Central memory CD8-positive, alpha-beta T cell (primary cell): ENCODE results near the gene MAP3K15.

Experiments used
- ATAC-seq: fragments of 150-1000 bp; cut with Tn5 transposase; replicated peaks from 2 replicates; pipeline ENCODE4 v1.10.0; 2022; ENCODE audit warnings: mild to moderate bottlenecking, moderate FRiP score, moderate number of reproducible peaks; ENCODE audit not compliant: poor library complexity, severe bottlenecking; ENCODE audit errors: extremely low read depth
- DNase-seq, 2 donors: peaks; one replicate each; pipeline ENCODE4 v3.0.0; 2021; ENCODE audit warnings: low spot score in 2 of 2
- H3K27ac Mint-ChIP-seq: one replicate; pipeline ENCODE4 v1.8.0; 2022; ENCODE audit warnings: low read depth, mild to moderate bottlenecking, moderate library complexity, mixed read lengths
- H3K27me3 Mint-ChIP-seq: one replicate; pipeline ENCODE4 v1.8.0; 2022; ENCODE audit warnings: mixed read lengths
- H3K36me3 Mint-ChIP-seq: one replicate; pipeline ENCODE4 v1.8.0; 2022; ENCODE audit warnings: mild to moderate bottlenecking, moderate library complexity, mixed read lengths; ENCODE audit not compliant: insufficient read depth
- H3K4me1 Mint-ChIP-seq: one replicate; pipeline ENCODE4 v1.8.0; 2022; ENCODE audit warnings: mixed read lengths
- H3K4me3 Mint-ChIP-seq: one replicate; pipeline ENCODE4 v1.8.0; 2022; ENCODE audit warnings: mild to moderate bottlenecking, moderate library complexity, mixed read lengths
- H3K9me3 Mint-ChIP-seq: one replicate; pipeline ENCODE4 v1.8.0; 2022; ENCODE audit warnings: mixed read lengths

MAP3K15 gene

DNA sequence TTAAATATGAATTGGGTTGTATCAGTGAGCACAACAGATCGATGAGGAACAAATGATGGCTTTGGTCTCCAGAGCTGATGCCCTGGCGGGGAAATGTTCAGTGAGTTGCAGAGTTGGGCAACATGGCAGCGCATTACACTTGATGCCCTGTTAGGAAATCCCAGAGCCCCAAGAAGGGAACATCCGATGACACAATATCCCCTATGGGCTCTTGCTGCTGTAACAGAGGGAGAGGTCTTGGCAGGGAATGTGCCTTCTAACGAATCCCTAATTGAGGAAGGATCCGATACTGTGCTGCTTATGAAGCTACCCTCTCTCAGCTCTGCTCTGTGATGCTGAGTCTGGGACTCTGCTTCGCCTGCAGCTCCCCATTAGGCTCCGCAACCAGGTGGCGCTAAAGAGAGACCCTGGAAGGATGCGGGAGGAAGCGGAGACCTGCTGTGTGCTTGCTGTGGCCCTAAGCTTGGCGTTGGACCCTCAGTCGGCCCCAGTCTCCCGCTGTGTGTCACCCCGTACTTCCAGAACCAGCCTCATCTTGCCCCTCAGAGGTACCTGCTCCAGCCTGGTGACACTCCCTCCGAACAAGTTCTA lies 132.7 kb downstream of the MAP3K15 start:
- peaks cover 10% of the 10 kb centered on the region for H3K27me3 Mint-ChIP-seq
- H3K4me1 Mint-ChIP-seq, result no peaks in the 10 kb centered on the region
- no peak overlapping the region for H3K27ac Mint-ChIP-seq
- no peak overlapping the region for H3K4me3 Mint-ChIP-seq
- H3K36me3 Mint-ChIP-seq, result no peaks in the 10 kb centered on the region
- H3K9me3 Mint-ChIP-seq, result no peaks in the 10 kb centered on the region
- ATAC-seq (no peak), DNase-seq (peak; percentile 16 to 22)

DNA sequence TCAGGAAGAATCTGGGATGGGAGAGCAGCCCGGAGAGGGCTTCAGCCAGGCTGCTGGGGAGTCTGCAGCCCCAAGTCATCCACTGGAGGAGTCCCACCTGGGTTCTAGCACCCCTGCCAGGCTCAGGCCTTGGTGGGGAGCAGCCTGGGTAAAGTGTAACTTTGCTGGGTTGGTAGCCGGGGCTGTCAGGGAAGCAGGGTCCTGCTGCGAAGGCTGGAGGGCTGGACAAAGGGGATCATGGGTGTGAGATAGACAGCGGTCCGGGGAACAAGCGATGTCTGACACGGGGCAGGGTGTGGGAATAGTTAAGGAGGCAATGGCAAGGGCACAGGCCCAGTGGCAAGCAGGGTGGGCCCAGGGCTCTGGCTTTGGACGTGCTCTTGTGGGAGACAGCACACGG lies 134.0 kb downstream of the MAP3K15 start:
- DNase-seq (no peak), ATAC-seq (no peak)
- Mint-ChIP-seq H3K4me3 (no peak overlapping the region), H3K27ac (no peak overlapping the region), H3K9me3 (no peaks in the 10 kb centered on the region), H3K27me3 (peaks cover 10% of the 10 kb centered on the region), H3K36me3 (no peaks in the 10 kb centered on the region), H3K4me1 (no peaks in the 10 kb centered on the region)

DNA sequence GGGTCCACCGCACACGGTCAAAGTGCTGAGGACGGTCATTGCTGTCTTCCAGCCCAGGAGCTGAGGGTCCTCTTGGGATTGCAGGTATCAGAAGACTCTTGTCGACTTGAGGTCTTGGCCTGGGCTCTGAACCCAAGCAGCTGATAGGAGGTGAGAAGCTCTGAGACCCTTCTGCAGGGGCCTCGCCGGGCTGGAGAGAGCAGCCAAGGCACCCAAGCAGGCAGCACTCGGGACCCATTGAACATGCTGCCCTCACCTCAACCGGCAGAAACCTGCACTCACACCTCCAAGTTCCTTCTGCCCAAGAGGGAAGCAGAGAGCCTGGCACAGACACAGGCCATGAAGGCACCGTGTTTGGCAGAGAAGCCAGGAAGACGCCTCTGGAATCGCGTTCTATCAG lies 137.5 kb downstream of the MAP3K15 start:
- no peaks in the 10 kb centered on the region for H3K9me3 Mint-ChIP-seq
- H3K27me3 Mint-ChIP-seq, result peaks cover 10% of the 10 kb centered on the region
- no peak for DNase-seq
- no peak overlapping the region for H3K27ac Mint-ChIP-seq
- no peaks in the 10 kb centered on the region for H3K36me3 Mint-ChIP-seq
- ATAC-seq, result no peak
- H3K4me3 Mint-ChIP-seq, result no peak overlapping the region
- H3K4me1 Mint-ChIP-seq, result peaks cover 2% of the 10 kb centered on the region

DNA sequence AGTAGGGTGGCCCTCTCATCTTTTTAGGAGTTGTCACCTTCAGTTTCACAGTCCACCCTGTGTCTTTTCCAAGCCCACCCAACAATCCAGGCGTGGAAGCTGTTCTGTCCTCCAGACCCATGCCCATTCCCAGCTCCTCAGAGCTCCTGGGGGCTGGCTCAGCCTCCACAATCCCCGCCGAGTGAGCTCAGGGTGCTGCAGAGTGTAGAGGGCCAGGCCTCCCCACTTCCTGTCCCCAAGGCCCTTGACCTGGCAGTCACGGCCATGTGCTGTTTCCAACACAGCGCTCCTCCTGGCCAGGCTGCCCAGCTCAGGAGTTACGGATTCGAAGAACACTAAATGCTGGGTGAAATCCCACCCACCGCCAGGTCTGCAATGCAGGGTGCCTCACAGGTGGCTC lies 139.8 kb downstream of the MAP3K15 start:
- H3K27me3 Mint-ChIP-seq, result peaks cover 7% of the 10 kb centered on the region
- peaks cover 10% of the 10 kb centered on the region for H3K4me1 Mint-ChIP-seq
- DNase-seq, result no peak
- no peaks in the 10 kb centered on the region for H3K9me3 Mint-ChIP-seq
- no peak overlapping the region for H3K4me3 Mint-ChIP-seq
- H3K27ac Mint-ChIP-seq, result no peak overlapping the region
- H3K36me3 Mint-ChIP-seq, result no peaks in the 10 kb centered on the region
- ATAC-seq, result no peak

DNA sequence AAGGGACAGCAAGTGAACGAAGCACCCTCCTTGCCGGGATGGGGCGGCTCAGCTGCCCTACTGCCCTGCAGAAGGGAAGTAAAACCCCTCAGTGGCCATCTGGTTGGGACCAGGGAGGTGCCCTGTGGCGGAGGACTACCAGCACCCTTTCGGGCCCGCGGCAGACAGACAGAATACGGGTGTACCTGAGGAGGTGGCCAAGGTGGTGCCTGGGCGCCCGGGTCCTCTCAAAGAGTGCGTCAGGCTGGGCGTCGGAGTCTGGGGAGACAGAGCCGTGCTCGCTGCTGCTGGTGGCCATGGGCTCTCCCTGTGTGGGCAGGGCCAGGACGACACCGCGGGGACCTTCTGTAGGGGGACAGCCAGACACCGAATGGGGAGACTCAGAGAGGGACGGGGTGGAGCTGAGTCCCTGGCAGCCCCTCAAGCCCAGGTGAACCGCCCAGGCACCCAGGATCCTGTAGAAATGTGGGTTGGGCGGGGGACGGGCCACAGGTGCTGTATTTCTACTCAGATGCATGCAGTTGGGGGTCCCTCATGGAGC lies 141.9 kb downstream of the MAP3K15 start:
- H3K27me3 Mint-ChIP-seq, result peaks cover 6% of the 10 kb centered on the region
- H3K27ac Mint-ChIP-seq, result no peak overlapping the region
- no peaks in the 10 kb centered on the region for H3K9me3 Mint-ChIP-seq
- DNase-seq, result no peak
- peak overlapping the region; percentile 86 for H3K4me3 Mint-ChIP-seq
- ATAC-seq, result no peak
- H3K4me1 Mint-ChIP-seq, result peaks cover 10% of the 10 kb centered on the region
- peaks cover 2% of the 10 kb centered on the region for H3K36me3 Mint-ChIP-seq

DNA sequence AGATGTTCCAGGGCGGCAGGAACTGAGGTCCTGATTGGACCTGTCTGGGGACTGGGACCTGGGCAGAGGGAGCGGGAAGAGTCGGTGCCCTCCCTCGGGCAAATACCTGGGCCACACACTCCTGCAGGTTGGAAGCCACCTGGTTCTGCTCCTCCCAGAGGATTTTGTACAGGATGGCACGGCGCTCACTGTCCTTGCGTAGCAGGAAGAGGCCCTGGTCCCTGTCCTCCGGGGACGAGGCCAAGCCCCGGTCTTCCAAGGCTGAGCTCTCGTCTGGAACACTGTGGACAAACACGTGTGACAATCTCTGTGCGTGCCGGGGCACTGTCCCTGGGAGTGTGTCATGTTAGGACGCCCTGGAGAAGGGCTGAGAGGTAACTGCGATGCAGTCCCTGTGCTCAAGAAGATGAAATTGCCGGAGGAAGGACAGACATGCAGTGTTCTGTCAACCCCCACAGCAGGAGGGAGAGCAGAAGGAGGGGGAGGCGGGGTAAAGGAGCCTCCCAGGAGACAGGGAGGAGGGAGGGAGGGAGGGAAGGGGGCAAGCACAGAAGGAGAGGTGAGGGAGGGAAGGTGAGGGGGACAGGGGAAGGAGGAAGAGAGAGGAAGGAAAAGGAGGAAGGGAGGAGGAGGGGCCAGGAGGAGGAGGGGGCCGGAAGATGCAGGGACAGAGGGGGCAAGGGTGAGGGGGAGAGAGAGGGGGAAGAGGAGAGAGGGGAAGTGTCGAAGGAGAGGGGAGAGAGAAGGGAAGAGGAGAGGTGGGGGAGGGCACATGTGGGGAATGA lies 142.6 kb downstream of the MAP3K15 start:
- H3K9me3 Mint-ChIP-seq, result no peaks in the 10 kb centered on the region
- peaks cover 2% of the 10 kb centered on the region for H3K36me3 Mint-ChIP-seq
- peak overlapping the region; percentile 35 for H3K27ac Mint-ChIP-seq
- peaks cover 6% of the 10 kb centered on the region for H3K27me3 Mint-ChIP-seq
- ATAC-seq (peak; percentile 40), DNase-seq (no peak)
- peaks cover 10% of the 10 kb centered on the region for H3K4me1 Mint-ChIP-seq
- peak overlapping the region; percentile 86 for H3K4me3 Mint-ChIP-seq

DNA sequence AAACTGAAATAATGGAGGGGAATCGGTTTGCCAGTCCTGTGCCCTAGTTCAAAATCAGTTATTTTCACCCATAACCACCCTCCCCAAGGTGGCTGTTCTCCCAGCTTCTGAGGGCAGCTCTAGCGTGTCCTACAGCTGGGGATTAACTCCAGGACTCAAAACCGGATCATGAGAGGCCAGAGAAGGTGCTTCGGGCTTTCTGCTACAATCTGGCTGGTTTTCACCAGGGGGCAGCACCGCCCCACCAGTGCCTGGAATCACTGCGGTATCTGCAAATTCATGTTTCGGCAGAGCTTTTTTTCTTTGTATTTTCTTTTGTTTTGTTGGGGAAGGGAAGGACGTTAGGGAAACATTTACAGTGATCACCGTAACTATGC lies 143.2 kb downstream of the MAP3K15 start:
- Mint-ChIP-seq H3K9me3 (no peaks in the 10 kb centered on the region), H3K27me3 (peaks cover 6% of the 10 kb centered on the region), H3K4me3 (peak overlapping the region; percentile 86), H3K36me3 (peaks cover 3% of the 10 kb centered on the region), H3K27ac (peak overlapping the region; percentile 35), H3K4me1 (peaks cover 10% of the 10 kb centered on the region)
- peak; percentile 28 to 36 for DNase-seq
- peak; percentile 70 for ATAC-seq

DNA sequence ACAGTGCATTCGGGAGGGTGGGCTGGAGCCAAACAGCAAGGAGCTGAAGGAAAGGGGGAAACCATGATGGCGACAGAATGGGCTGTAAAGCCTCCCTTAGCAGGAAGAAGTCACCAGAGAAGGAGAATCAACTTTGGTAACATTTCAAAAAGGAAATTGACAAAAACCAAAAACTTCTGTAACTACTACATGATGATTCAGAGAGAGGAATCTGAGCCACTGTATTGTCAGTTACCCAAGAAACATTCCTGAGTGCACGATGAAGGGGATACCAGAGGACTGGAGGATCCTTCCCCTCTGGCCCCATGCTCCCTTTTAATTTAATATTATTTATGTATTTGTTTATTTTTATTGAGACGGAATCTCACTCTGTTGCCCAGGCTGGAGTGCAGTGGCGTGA lies 145.2 kb downstream of the MAP3K15 start:
- Mint-ChIP-seq H3K36me3 (peaks cover 6% of the 10 kb centered on the region), H3K9me3 (no peaks in the 10 kb centered on the region), H3K4me1 (peaks cover 10% of the 10 kb centered on the region), H3K27me3 (peaks cover 6% of the 10 kb centered on the region), H3K27ac (no peak overlapping the region), H3K4me3 (no peak overlapping the region)
- DNase-seq (no peak), ATAC-seq (no peak)

DNA sequence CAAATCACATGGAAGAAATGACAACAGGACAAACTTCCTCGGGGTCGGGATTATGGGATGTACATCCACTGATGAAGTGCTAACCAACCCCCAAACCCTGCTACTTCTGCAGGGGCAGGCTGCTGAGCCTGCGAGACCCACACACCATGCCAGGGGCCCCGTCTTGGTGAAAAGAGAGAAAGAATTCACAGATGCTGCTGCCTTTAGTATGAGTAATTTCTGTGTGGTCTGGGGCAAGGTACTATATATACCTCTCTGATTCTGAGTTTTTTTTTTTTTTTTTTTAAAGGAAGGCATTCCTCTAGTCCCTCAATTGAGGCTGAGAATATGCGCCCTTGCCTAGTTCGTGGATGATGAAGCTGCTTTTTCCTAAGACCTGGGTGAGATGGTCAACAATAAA lies 146.7 kb downstream of the MAP3K15 start:
- Mint-ChIP-seq H3K9me3 (no peaks in the 10 kb centered on the region), H3K27ac (no peak overlapping the region), H3K27me3 (peaks cover 6% of the 10 kb centered on the region), H3K4me1 (peaks cover 10% of the 10 kb centered on the region), H3K36me3 (peaks cover 10% of the 10 kb centered on the region), H3K4me3 (no peak overlapping the region)
- DNase-seq, result no peak
- no peak for ATAC-seq

DNA sequence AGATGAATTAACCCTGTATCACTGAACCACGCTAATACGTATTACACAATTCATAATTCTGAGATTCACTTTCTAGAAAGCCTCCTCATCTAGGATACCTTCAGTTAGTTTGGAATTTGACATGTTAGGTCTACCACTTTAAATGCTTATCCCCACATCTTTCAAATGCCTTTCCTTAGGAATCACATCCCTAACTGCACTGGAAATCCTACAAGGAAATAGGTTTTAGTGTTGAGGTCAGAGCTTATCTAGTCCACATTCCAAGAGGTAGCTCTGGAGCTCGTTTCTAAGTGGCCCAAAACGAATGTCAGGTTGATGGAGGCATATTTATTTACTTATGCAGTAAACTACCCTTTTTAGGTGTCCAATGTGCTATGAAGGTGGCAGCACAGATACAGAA lies 153.6 kb downstream of the MAP3K15 start:
- ATAC-seq (no peak), DNase-seq (no peak)
- H3K36me3 Mint-ChIP-seq, result peaks cover 35% of the 10 kb centered on the region
- H3K4me3 Mint-ChIP-seq, result no peak overlapping the region
- no peaks in the 10 kb centered on the region for H3K9me3 Mint-ChIP-seq
- no peaks in the 10 kb centered on the region for H3K4me1 Mint-ChIP-seq
- H3K27ac Mint-ChIP-seq, result peak overlapping the region; percentile 22
- H3K27me3 Mint-ChIP-seq, result no peaks in the 10 kb centered on the region

DNA sequence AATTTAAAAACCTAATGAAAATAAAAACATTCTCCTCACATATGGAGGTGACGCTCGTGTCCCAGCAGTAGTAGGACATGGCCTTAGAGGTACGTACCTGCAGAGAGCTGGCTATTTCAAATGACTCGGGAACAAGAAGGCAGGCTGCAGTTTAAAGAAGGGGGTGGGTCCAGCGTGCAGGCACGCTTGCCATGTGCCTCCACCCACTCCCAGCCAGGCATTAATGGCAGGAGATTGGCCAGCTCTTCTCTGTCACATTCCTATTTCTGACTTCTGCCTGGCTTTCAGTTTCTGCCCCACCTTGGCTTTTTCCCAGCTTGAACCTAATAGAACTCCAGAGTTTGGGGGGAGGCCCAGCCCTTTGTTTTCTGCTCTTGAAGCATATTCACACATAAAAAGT lies 154.4 kb downstream of the MAP3K15 start:
- ATAC-seq (no peak), DNase-seq (no peak)
- Mint-ChIP-seq H3K4me1 (no peaks in the 10 kb centered on the region), H3K9me3 (no peaks in the 10 kb centered on the region), H3K27ac (peak overlapping the region; percentile 22), H3K27me3 (no peaks in the 10 kb centered on the region), H3K36me3 (peaks cover 38% of the 10 kb centered on the region), H3K4me3 (no peak overlapping the region)

DNA sequence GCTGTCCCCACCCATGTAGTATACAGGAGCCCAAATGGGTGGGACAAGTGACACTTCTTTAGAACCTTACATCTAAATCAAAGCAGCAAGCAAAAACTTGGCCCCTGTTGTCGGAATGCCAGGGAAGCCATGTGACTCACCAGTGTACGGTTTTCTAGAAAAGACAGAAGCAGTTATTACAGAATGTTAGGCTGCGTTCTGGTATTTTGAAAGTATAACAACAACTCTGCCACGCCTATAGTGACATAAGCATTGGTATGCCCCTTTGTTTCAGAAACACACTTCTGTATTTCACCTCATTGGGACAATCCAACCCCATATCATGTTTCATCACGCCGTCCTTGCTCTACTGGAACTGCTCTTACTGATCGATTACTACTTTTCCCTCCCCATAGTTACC lies 156.8 kb downstream of the MAP3K15 start:
- no peak for DNase-seq

DNA sequence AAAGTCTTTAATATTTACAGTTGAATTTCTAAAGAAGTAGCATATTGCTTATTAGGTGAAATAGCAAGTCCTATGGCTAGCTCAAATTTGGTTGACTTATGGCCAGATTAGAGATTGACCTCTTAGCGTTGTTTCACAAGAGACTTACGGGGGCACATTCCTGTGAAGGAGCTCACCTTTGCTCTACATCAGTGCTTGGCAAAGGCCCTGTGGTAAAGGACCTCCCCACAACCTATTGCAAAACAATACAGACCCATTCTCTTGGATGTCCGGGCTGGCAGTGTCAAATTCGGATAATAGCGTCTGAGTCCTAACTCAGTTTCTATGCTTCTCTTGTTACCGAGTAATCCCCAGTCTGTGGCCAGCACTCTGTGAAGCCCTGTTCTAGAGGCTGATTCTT lies 160.7 kb downstream of the MAP3K15 start:
- DNase-seq (no peak), ATAC-seq (no peak)
- Mint-ChIP-seq H3K9me3 (no peaks in the 10 kb centered on the region), H3K27me3 (no peaks in the 10 kb centered on the region), H3K27ac (no peak overlapping the region), H3K36me3 (peaks cover 38% of the 10 kb centered on the region), H3K4me3 (no peak overlapping the region), H3K4me1 (peaks cover 7% of the 10 kb centered on the region)

More for the DNA sequence above, 156.8 kb downstream of the MAP3K15 start:
- ATAC-seq, result no peak
- Mint-ChIP-seq H3K27me3 (no peaks in the 10 kb centered on the region), H3K27ac (no peak overlapping the region), H3K36me3 (peaks cover 40% of the 10 kb centered on the region), H3K4me3 (no peak overlapping the region), H3K4me1 (no peaks in the 10 kb centered on the region), H3K9me3 (no peaks in the 10 kb centered on the region)
